ENCODE measurements around the gene TACC2.

The TACC2 gene

DNA sequence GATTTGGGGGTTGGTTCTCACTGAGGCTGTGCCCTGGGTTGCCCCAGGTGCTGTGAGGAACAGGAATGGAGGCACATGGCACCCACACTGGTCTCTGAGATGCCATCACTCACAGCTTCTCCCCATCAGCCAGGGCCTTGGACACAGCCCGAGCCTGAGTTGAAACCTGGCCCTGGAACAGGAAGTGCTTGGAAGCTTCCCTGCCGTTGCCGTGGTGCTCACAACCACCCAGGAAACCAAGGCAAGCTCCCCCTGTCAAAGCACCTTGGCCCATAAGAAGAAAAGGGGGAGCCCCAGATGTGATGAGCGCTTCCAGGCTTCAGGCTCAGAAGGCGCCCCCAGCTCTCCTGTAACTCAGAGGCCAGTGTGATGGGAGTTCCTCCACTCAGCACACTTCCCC is 282.1 kb downstream of the TACC2 start, which contains the start of gene BTBD16:
BTBD16 (plus strand) TSS at position 221 of the 400 bp plus-strand sequence. CDS start 3,786 bp downstream, outside the sequence.
- DNase-seq (ENCODE audit: low read depth in 2 of 2) = no peak

- DNase-seq (ENCODE audit: low read depth in 2 of 2) = no peak
These were observed 285.1 kb downstream of the TACC2 start for GRCh38 chr10:122273966-122274545.

- DNase-seq (ENCODE audit: low read depth in 2 of 2) = no peak
These were observed 287.7 kb downstream of the TACC2 start for GRCh38 chr10:122276611-122277208.

DNA sequence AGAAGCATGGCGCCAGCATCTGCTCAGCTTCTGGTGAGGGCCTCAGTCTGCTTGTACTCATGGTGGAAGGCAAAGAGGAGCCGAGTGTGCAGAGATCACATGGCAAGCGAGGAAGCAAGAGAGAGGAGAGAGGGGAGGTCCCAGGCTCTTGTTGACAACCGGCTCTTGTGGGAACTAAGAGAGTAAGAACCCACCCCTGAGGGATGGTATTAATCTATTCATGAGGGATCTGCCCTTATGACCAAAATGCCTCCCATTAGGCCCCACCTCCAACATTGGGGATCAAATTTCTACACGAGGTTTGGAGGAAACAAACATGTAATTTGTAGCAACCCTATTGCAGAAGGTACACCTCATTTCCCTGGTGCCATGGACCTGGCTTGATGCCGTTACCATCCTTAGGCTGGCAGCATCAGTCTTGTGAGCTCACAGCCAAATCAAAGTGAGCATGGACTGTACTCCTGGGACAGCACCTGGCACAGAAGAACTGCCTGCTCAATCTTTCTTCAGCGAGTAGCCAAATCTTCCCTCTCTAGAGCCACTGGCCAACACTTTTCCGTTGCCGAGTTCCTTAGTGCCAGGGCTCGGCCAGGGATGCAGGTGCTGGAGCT is 288.7 kb downstream of the TACC2 start:
- no peak for DNase-seq (ENCODE audit: low read depth in 2 of 2)

DNA sequence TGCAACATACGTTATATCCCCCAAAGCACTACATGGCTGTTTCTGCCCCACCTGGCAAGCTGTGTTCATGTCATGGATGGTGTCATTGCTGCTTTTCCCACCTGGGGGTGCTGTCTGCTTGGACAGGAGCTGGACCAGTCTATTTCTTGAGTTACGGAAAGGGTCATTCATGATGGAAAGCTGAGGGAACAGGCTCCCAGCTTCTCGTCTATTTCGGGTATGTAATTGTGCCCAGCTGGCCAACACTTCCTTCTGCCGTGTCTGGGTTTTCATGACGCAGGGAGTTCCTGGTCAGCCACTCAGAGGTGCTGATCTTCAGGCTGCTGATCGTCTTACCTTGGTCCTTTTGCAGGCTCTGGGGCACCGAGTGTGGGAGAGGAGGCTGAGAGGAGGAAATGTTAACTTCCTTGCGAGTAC is 290.8 kb downstream of the TACC2 start:
- DNase-seq (ENCODE audit: low read depth in 2 of 2) = no peak

DNA sequence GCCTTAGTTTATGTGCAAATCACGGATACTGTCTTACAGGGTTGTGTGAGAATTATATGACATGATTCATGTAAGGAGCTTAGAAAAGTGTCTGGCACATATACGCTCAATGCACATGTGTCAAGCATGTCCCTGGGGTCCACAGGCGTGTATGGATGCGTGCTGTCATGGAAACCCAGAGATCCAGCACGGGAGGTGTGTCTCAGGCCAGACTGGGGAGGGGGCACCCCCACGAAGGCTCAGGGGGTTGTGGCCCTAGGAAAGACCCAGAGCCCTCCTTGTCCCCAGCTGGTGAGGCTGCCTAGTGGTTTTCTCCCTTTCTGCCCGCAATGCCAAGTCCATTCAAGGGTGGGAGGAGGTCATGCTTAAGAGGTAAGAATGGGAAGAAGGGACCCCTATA is 291.2 kb downstream of the TACC2 start:
- no peak for DNase-seq (ENCODE audit: low read depth in 2 of 2)

DNA sequence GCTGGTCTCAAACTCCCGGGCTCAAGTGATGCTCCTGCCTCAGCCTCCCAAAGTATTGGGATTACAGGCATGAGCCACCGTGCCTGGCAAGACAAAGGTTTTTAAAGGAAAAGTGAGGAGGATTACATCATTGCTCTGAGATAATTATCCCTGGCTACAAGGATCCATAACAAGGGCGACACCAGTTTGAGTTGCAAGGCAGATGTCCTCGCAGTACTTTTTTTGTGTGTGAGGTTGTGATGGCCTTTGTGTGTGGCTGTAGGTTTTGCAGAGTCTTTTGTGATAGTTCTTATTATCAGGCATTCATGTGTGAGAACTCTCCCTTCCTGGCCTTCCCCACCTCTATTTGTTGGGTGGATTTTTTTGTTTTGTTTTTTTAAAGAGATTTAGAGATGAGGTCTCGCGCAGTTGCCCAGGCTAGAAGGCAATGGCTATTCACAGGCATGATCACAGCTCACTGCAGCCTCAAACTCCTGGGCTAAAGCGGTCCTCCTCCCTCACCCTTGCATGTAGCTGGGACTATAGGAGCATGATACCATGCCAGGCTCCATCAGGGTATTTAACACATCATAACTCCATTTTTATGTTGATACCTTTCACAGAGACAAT is 292.2 kb downstream of the TACC2 start:
- DNase-seq (ENCODE audit: low read depth in 2 of 2) = no peak

DNA sequence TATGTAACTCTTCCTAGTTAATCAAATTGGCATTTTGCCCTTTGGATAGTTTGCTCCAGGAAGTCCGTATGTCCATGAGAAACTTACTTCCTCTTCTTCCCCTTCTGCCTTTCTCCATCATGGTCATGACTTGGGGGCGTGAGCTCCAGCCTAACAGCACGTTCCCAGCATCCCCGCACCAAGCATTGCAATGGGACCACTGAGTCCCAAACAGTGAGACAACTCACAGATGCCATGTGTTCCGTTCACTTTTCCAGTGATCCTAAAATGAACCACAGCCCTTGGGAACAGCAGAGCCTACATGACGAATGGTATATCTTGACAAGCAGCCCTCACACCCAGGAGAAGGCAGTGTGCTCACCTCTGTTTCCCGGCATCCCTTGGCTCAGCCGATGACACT is 292.8 kb downstream of the TACC2 start:
- DNase-seq (ENCODE audit: low read depth in 2 of 2) = no peak

- no peak for DNase-seq (ENCODE audit: low read depth in 2 of 2)
These were observed 293.3 kb downstream of the TACC2 start for GRCh38 chr10:122282253-122282671.

DNA sequence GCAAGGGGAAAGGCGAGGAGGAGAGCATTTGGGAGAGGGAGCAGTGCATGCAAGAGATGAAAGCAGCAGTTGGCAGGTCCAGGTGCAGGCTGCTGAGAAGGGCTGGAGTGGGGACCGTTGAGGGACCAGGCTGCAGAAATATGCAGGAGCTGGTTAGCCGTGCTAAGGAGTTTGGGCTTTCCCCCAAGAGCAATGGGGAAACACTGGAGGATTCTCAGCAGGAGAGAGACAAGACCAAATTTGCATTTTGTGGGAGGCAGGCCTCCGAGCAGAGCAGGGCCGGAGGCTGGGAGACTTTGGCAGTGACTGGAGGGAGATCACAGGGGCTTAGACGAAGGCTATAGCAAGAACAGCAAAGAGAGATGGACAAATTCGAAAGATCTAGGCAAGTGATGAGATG is 293.9 kb downstream of the TACC2 start:
- DNase-seq (ENCODE audit: low read depth in 2 of 2) = no peak

- no peak for DNase-seq (ENCODE audit: low read depth in 2 of 2)
These were observed 296.8 kb downstream of the TACC2 start for GRCh38 chr10:122285506-122286444.

DNA sequence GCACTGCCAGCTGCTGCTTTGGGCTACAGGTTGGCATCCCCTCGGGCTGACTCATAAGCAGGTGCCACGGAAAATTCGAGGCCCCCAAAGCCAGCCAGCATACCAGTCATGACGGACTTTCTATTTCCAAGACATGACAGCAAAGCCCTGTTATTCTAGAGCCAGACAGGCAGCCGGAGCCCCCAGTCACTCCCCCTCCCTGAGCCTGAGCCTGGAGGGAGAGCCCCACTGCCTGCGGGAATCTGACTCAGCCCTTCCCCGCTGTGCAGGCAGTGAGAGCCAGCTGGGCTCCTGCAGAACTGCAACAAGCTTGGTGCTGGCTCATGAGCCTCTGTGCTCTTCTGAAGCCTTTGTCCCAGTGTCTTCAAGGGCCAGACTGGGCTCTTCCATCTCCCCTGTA is 297.9 kb downstream of the TACC2 start:
- no peak for DNase-seq (ENCODE audit: low read depth in 2 of 2)

DNA sequence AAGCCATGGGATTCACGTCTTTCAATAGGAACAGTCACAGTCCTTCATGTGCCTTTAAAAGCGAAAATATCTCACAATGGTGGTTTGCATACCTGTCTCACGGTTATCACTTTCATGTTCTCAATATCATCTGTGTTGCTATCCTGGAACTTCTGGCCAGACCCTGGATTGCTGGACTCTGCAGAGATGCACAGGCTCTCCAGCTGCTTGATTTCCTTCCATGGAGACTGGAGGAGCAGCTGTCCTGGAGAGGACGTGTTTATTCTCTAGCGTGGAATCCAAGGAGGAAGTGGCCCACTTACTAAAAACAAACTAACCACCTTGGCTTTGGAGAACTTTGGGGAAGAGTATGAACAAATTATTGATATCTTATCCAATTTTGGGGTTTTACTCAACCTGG is 298.6 kb downstream of the TACC2 start:
- no peak for DNase-seq (ENCODE audit: low read depth in 2 of 2)

DNA sequence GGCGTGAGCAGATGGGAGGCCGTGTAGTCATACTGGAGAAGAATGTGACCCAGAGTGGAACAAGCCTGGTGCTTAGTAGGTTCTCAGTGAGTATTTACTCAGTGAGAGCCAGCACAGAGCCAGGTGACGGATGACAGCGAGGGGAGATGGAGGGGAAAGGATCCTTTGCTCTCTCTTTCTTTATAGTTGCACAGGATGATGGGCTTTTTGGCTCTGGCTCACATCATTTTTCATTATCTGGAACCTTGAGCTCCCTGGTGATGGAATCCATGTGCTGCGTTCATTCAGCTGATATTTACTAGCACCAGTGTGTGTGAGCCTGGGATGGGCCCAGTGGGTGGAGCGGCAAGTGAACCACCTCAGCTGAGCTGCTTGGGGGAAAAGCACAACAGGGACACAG is 299.3 kb downstream of the TACC2 start:
- no peak for DNase-seq (ENCODE audit: low read depth in 2 of 2)

- no peak for DNase-seq (ENCODE audit: low read depth in 2 of 2)
These were observed 300.0 kb downstream of the TACC2 start for GRCh38 chr10:122288917-122289316.

DNA sequence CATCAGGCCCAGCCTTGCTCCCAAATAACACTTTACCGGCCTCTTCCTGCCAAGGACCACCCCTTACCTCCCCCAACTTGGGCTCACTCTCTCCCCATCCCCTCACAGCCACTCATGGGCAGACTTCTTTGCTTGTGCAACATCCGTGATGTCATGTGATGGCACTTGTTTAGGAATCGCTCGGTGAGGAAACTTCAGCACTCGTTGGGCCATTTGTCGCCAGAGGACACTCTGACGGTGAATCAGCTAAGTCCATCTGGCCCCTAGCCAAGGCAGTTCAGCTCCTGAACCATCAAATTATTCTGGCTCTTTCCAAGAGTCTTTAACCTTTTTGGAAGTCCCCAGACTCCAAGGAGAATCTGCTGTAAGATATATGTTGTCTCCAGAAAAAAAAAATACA is 301.4 kb downstream of the TACC2 start:
- no peak for DNase-seq (ENCODE audit: low read depth in 2 of 2)

- DNase-seq (ENCODE audit: low read depth in 2 of 2) = no peak
These were observed 302.0 kb downstream of the TACC2 start for GRCh38 chr10:122290833-122291532.

GRCh38 chr10:122291739-122292138 is 302.8 kb downstream of the TACC2 start:
- DNase-seq (ENCODE audit: low read depth in 2 of 2) = no peak

- DNase-seq (ENCODE audit: low read depth in 2 of 2) = no peak
These were observed 303.4 kb downstream of the TACC2 start for GRCh38 chr10:122292376-122292775.

DNA sequence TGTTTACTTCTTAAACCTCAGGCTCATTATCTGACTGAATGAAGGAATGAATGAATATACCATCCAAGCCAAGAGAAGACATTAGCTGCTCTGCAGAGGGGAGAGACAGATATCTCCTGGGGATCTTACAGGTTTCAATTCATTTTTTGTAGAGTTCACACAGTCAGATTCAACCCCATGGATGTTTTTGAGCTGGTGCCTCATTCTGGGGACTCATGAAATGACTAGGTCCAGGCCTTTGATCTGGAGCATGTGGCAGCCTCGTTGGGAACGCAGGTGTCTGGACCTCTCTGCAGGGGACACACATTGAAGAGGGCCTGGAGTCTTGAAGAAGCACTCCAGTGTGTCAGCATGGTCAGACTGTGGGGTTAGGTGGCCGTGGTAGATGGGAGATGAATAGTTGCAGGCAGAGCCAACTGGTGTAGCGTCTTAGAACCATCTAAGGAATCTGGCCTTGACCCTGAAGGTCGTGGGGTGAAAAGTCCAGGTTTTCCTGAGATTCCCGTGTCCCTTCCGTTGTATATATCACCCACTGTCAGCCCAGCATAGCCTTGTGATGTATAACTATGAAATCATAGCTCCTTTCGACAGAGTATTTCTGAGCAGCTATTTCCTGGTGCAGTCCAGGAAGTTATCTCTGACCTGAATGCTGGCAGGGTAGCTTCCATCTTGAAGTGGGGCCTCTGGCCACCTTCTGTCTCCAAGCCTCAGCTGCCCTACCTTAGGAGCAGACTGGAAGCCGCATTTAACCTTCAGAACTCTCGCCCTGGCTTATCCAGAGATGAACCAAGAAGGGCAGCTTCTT is 304.4 kb downstream of the TACC2 start:
- no peak for DNase-seq (ENCODE audit: low read depth in 2 of 2)

All from stimulated activated CD8-positive, alpha-beta memory T cell treated with anti-CD3 and anti-CD28 coated beads, Interleukin-15, amount 100 ng/mL, for 48 hours (primary cell).